GM10266 (cell line): ENCODE data around the gene LYG2.

Experiments used
- DNase-seq: peaks from one replicate; pipeline ENCODE4 v3.0.0; 2012; ENCODE audit errors: extremely low spot score
- CTCF ChIP-seq: IDR thresholded peaks from 2 replicates; pipeline ENCODE4 v1.5.1; 2012; ENCODE audit warnings: mild to moderate bottlenecking, low read depth; ENCODE audit not compliant: control insufficient read depth, insufficient read depth; ENCODE audit errors: missing control alignments

Gene LYG2

GRCh38 chr2:99275882-99276281 is 20.4 kb upstream of the LYG2 start:
- no peak for TF ChIP-seq CTCF
- no peak for DNase-seq

GRCh38 chr2:99261242-99261641 is 5.8 kb upstream of the LYG2 start:
- no peak for DNase-seq
- no peak for TF ChIP-seq CTCF

- no peak for DNase-seq
- TF ChIP-seq CTCF, result no peak
Measured at GRCh38 chr2:99260184-99260583, 4.7 kb upstream of the LYG2 start.

- TF ChIP-seq CTCF, result no peak
- DNase-seq, result no peak
Measured at GRCh38 chr2:99259465-99259864, 4.0 kb upstream of the LYG2 start.

- DNase-seq, result no peak
- no peak for TF ChIP-seq CTCF
Measured at GRCh38 chr2:99256677-99257076, 1.2 kb upstream of the LYG2 start.

GRCh38 chr2:99249951-99250350 is 5.5 kb downstream of the LYG2 start:
- DNase-seq, result no peak
- no peak for TF ChIP-seq CTCF

- TF ChIP-seq CTCF, result no peak
- no peak for DNase-seq
Measured at GRCh38 chr2:99242151-99242550, 13.3 kb downstream of the LYG2 start.
